ENCODE measurements around the gene SYNDIG1. TPM values are rescaled to one million over a fixed set of nuclear protein-coding genes. Genes with fewer than 3 reads are reported as not detected.

The SYNDIG1 gene
- total RNA-seq, 1 donor from 2014 or later = 5.7 TPM

GRCh38 chr20:24477831-24478547 lies 8.6 kb downstream of the SYNDIG1 start:
- Mint-ChIP-seq H3K4me1 (ENCODE audit: low read depth, unreplicated experiment) (peaks cover 32% of the 10 kb centered on the region), H3K36me3 (ENCODE audit: low read depth, unreplicated experiment) (peaks cover 2% of the 10 kb centered on the region), H3K27ac (ENCODE audit: unreplicated experiment) (no peak overlapping the region), H3K27me3 (ENCODE audit: low read depth, unreplicated experiment) (no peaks in the 10 kb centered on the region), H3K9me3 (ENCODE audit: unreplicated experiment) (no peaks in the 10 kb centered on the region), H3K4me3 (ENCODE audit: unreplicated experiment) (no peak overlapping the region)
- Histone ChIP-seq H4K20me1 (ENCODE audit: insufficient read depth, low read length) (peaks cover 32% of the 10 kb centered on the region), H3K4me1 (ENCODE audit: insufficient read depth, low read length) (no peaks in the 10 kb centered on the region), H3K27me3 (ENCODE audit: insufficient read depth, low read length) (no peaks in the 10 kb centered on the region), H3K9ac (ENCODE audit: low read length) (no peak overlapping the region), H3K9me3 (ENCODE audit: insufficient read depth, low read depth, low read length) (no peaks in the 10 kb centered on the region), H3K36me3 (ENCODE audit: insufficient read depth, low read length) (no peaks in the 10 kb centered on the region), H3K79me2 (ENCODE audit: insufficient read depth, low read length) (peaks cover 46% of the 10 kb centered on the region), H3K4me2 (ENCODE audit: low read length) (no peak overlapping the region), H3K4me3 (ENCODE audit: insufficient read depth, low read depth, low read length) (no peak overlapping the region), H2AFZ (ENCODE audit: low read depth, low read length) (no peak overlapping the region), H3K27ac (ENCODE audit: low read depth, low read length) (no peak overlapping the region)
- no peak for FAIRE-seq
- DNase-seq (ENCODE audit: low read depth) = no peak
- TF ChIP-seq CTCF (IDR thresholded peaks at IDR 0.05; ENCODE audit: insufficient read depth, low read depth, low read length) (no peak), EZH2 (IDR thresholded peaks at IDR 0.05; ENCODE audit: insufficient read depth, low read length) (no peak)

GRCh38 chr20:24478584-24478983 lies 9.2 kb downstream of the SYNDIG1 start:
- Mint-ChIP-seq H3K9me3 (ENCODE audit: unreplicated experiment) (no peaks in the 10 kb centered on the region), H3K27me3 (ENCODE audit: low read depth, unreplicated experiment) (no peaks in the 10 kb centered on the region), H3K4me3 (ENCODE audit: unreplicated experiment) (no peak overlapping the region), H3K27ac (ENCODE audit: unreplicated experiment) (no peak overlapping the region), H3K36me3 (ENCODE audit: low read depth, unreplicated experiment) (peaks cover 2% of the 10 kb centered on the region), H3K4me1 (ENCODE audit: low read depth, unreplicated experiment) (peaks cover 26% of the 10 kb centered on the region)
- H3K27ac ChIP-seq (ENCODE audit: low read depth, low read length) = no peak overlapping the region
- H2AFZ ChIP-seq (ENCODE audit: low read depth, low read length) = no peak overlapping the region
- no peaks in the 10 kb centered on the region for H3K27me3 ChIP-seq (ENCODE audit: insufficient read depth, low read length)
- peaks cover 34% of the 10 kb centered on the region for H4K20me1 ChIP-seq (ENCODE audit: insufficient read depth, low read length)
- no peaks in the 10 kb centered on the region for H3K9me3 ChIP-seq (ENCODE audit: insufficient read depth, low read depth, low read length)
- DNase-seq (ENCODE audit: low read depth) (no peak), FAIRE-seq (no peak)
- H3K36me3 ChIP-seq (ENCODE audit: insufficient read depth, low read length) = no peaks in the 10 kb centered on the region
- no peaks in the 10 kb centered on the region for H3K4me1 ChIP-seq (ENCODE audit: insufficient read depth, low read length)
- H3K4me3 ChIP-seq (ENCODE audit: insufficient read depth, low read depth, low read length) = no peak overlapping the region
- H3K9ac ChIP-seq (ENCODE audit: low read length) = no peak overlapping the region
- H3K4me2 ChIP-seq (ENCODE audit: low read length) = no peak overlapping the region
- TF ChIP-seq CTCF (IDR thresholded peaks at IDR 0.05; ENCODE audit: insufficient read depth, low read depth, low read length) (no peak), EZH2 (IDR thresholded peaks at IDR 0.05; ENCODE audit: insufficient read depth, low read length) (no peak)
- H3K79me2 ChIP-seq (ENCODE audit: insufficient read depth, low read length) = peaks cover 47% of the 10 kb centered on the region

GRCh38 chr20:24479106-24479505 lies 9.7 kb downstream of the SYNDIG1 start:
- peaks cover 52% of the 10 kb centered on the region for H3K79me2 ChIP-seq (ENCODE audit: insufficient read depth, low read length)
- H3K27me3 ChIP-seq (ENCODE audit: insufficient read depth, low read length) = no peaks in the 10 kb centered on the region
- no peaks in the 10 kb centered on the region for H3K9me3 ChIP-seq (ENCODE audit: insufficient read depth, low read depth, low read length)
- TF ChIP-seq EZH2 (IDR thresholded peaks at IDR 0.05; ENCODE audit: insufficient read depth, low read length) (no peak), CTCF (IDR thresholded peaks at IDR 0.05; ENCODE audit: insufficient read depth, low read depth, low read length) (no peak)
- no peak overlapping the region for H3K4me3 Mint-ChIP-seq (ENCODE audit: unreplicated experiment)
- no peak overlapping the region for H3K27ac Mint-ChIP-seq (ENCODE audit: unreplicated experiment)
- peaks cover 39% of the 10 kb centered on the region for H4K20me1 ChIP-seq (ENCODE audit: insufficient read depth, low read length)
- no peaks in the 10 kb centered on the region for H3K4me1 ChIP-seq (ENCODE audit: insufficient read depth, low read length)
- no peaks in the 10 kb centered on the region for H3K36me3 ChIP-seq (ENCODE audit: insufficient read depth, low read length)
- H2AFZ ChIP-seq (ENCODE audit: low read depth, low read length) = no peak overlapping the region
- peaks cover 23% of the 10 kb centered on the region for H3K4me1 Mint-ChIP-seq (ENCODE audit: low read depth, unreplicated experiment)
- no peak overlapping the region for H3K4me3 ChIP-seq (ENCODE audit: insufficient read depth, low read depth, low read length)
- H3K27me3 Mint-ChIP-seq (ENCODE audit: low read depth, unreplicated experiment) = no peaks in the 10 kb centered on the region
- H3K27ac ChIP-seq (ENCODE audit: low read depth, low read length) = no peak overlapping the region
- no peak overlapping the region for H3K9ac ChIP-seq (ENCODE audit: low read length)
- H3K9me3 Mint-ChIP-seq (ENCODE audit: unreplicated experiment) = no peaks in the 10 kb centered on the region
- FAIRE-seq = no peak
- H3K36me3 Mint-ChIP-seq (ENCODE audit: low read depth, unreplicated experiment) = peaks cover 2% of the 10 kb centered on the region
- DNase-seq (ENCODE audit: low read depth) = no peak
- H3K4me2 ChIP-seq (ENCODE audit: low read length) = no peak overlapping the region

All from astrocyte (in vitro differentiated cells and primary cell).